Thoracic aorta (tissue), 2 donors: ENCODE results near the gene ACIN1. TPM values are rescaled to one million over a fixed set of nuclear protein-coding genes. Genes with fewer than 3 reads are reported as not detected.

Experiments used
- ATAC-seq: fragments of 150-250 bp; one replicate; pipeline ENCODE4 v1.8.0; 2017; ENCODE audit warnings: low read depth; ENCODE audit not compliant: insufficient number of reproducible peaks, low FRiP score
- DNase-seq: peaks from one replicate; pipeline ENCODE4 v3.0.0-alpha.2; 2020; ENCODE audit warnings: low spot score
- H3K27ac ChIP-seq, 2 donors: fragments of 200-600 bp; sonication (generic); 1 replicate in 1 of 2; 2 replicates in 1 of 2; pipeline ENCODE4 v1.5.1; 2016; ENCODE audit warnings: mild to moderate bottlenecking in 2 of 2, moderate library complexity in 2 of 2
- H3K27me3 ChIP-seq: fragments of 200-600 bp; sonication (generic); replicated peaks from 2 replicates; pipeline ENCODE4 v1.6.0; 2016; ENCODE audit warnings: mild to moderate bottlenecking; ENCODE audit not compliant: insufficient read depth
- H3K36me3 ChIP-seq: fragments of 200-600 bp; sonication (generic); one replicate; pipeline ENCODE4 v1.5.1; 2016
- H3K4me1 ChIP-seq, 2 donors: fragments of 200-600 bp; sonication (generic); 1 replicate in 1 of 2; 2 replicates in 1 of 2; pipeline versions ENCODE4 v1.5.1 to v1.6.0; 2016; ENCODE audit warnings: low read depth in 2 of 2, mild to moderate bottlenecking in 1 of 2; ENCODE audit not compliant: control insufficient read depth in 1 of 2
- H3K4me3 ChIP-seq: fragments of 200-600 bp; sonication (generic); 2 replicates; pipeline ENCODE4 v1.5.1; 2016; ENCODE audit warnings: mild to moderate bottlenecking
- H3K9me3 ChIP-seq: fragments of 200-600 bp; sonication (generic); 2 replicates; pipeline ENCODE4 v1.5.1; 2016
- CTCF ChIP-seq: fragments of 200-600 bp; sonication (generic); IDR thresholded peaks from one replicate; pipeline ENCODE4 v1.5.1; 2019; ENCODE audit warnings: antibody characterized with exemption
- total RNA-seq, 2 donors: library from RNA; depleted of rRNA; stranded (reverse); fragments of >200 nt; gene quantifications; one replicate each; pipeline versions ENCODE4 v1.1.0 to v1.2.3, GENCODE V29; 2016

ACIN1 gene
- total RNA-seq, 2 donors from 2014 or later = 117 to 154 TPM

- Histone ChIP-seq H3K9me3 (no peaks in the 10 kb centered on the region), H3K4me1 (peaks cover under 1 to 2% of the 10 kb centered on the region in 2 donors), H3K4me3 (no peak overlapping the region), H3K27ac (no peak overlapping the region), H3K36me3 (no peaks in the 10 kb centered on the region), H3K27me3 (no peaks in the 10 kb centered on the region)
- DNase-seq (no peak), ATAC-seq (no peak)
- TF ChIP-seq CTCF = no peak
These were observed 43.5 kb downstream of the ACIN1 start for GRCh38 chr14:23051141-23052057.

- DNase-seq (no peak), ATAC-seq (no peak)
- no peaks in the 10 kb centered on the region for H3K9me3 ChIP-seq
- H3K27ac ChIP-seq = no peak overlapping the region
- H3K4me1 ChIP-seq = no peaks in the 10 kb centered on the region
- no peaks in the 10 kb centered on the region for H3K27me3 ChIP-seq
- H3K36me3 ChIP-seq = no peaks in the 10 kb centered on the region
- H3K4me3 ChIP-seq = no peak overlapping the region
- no peak for TF ChIP-seq CTCF
These were observed 45.9 kb downstream of the ACIN1 start for GRCh38 chr14:23049011-23049410.

GRCh38 chr14:23047751-23048693, 46.9 kb downstream of the ACIN1 start:
- Histone ChIP-seq H3K36me3 (no peaks in the 10 kb centered on the region), H3K4me1 (no peaks in the 10 kb centered on the region), H3K9me3 (no peaks in the 10 kb centered on the region), H3K27ac (no peak overlapping the region), H3K27me3 (no peaks in the 10 kb centered on the region), H3K4me3 (no peak overlapping the region)
- no peak for ATAC-seq
- no peak for DNase-seq
- TF ChIP-seq CTCF = no peak

GRCh38 chr14:23047034-23047634, 47.8 kb downstream of the ACIN1 start:
- no peaks in the 10 kb centered on the region for H3K9me3 ChIP-seq
- DNase-seq (no peak), ATAC-seq (no peak)
- H3K36me3 ChIP-seq = no peaks in the 10 kb centered on the region
- H3K27me3 ChIP-seq = no peaks in the 10 kb centered on the region
- H3K4me1 ChIP-seq = no peaks in the 10 kb centered on the region
- no peak overlapping the region for H3K27ac ChIP-seq
- TF ChIP-seq CTCF = no peak
- no peak overlapping the region for H3K4me3 ChIP-seq
